Stomach (tissue), 9 donors: ENCODE data around the gene GSTCD. TPM values are rescaled to one million over a fixed set of nuclear protein-coding genes. Genes with fewer than 3 reads are reported as not detected.
A peak's percentile ranks its signal among the peaks of the same experiment; 100 is the strongest.

Source experiments
- DNase-seq, 2 donors: peaks; one replicate each; pipeline versions ENCODE4 v3.0.0 to v3.0.0-alpha.2; 2013 to 2019
- H3K27ac ChIP-seq, 5 donors: fragments of 200-600 bp in 4 of 5; sonication (generic) in 4 of 5; one replicate each; pipeline ENCODE4 v1.5.1; 2013 to 2019; ENCODE audit warnings: mild to moderate bottlenecking in 1 of 5, moderate library complexity in 1 of 5
- H3K27me3 ChIP-seq, 3 donors: fragments of 200-600 bp; sonication (generic); one replicate each; pipeline ENCODE4 v1.5.1; 2017 to 2019; ENCODE audit warnings: mixed run types in 1 of 3
- H3K36me3 ChIP-seq, 4 donors: fragments of 200-600 bp; sonication (generic); 1 replicate in 3 of 4; 2 replicates in 1 of 4; pipeline ENCODE4 v1.5.1; 2016 to 2019
- H3K4me1 ChIP-seq, 4 donors: fragments of 200-600 bp; sonication (generic); one replicate each; pipeline ENCODE4 v1.5.1; 2016 to 2019
- H3K4me3 ChIP-seq, 4 donors: fragments of 200-600 bp; sonication (generic) in 3 of 4; one replicate each; pipeline ENCODE4 v1.5.1; 2016 to 2019; ENCODE audit warnings: mild to moderate bottlenecking in 1 of 4
- H3K9me3 ChIP-seq, 4 donors: fragments of 200-600 bp; sonication (generic); one replicate each; pipeline ENCODE4 v1.5.1; 2016 to 2019
- EP300 ChIP-seq: sonication (generic); formaldehyde crosslinking; IDR thresholded peaks from one replicate; pipeline ENCODE4 v1.6.1; 2017; ENCODE audit warnings: antibody characterized with exemption
- POLR2A ChIP-seq, 4 donors: fragments of 450-650 bp; IDR thresholded peaks; one replicate each; pipeline ENCODE4 v1.6.1; 2016; ENCODE audit warnings: antibody characterized with exemption in 4 of 4, control low read depth in 2 of 4, mild to moderate bottlenecking in 1 of 4, moderate library complexity in 1 of 4
- POLR2AphosphoS5 ChIP-seq, 3 donors: sonication (generic); formaldehyde crosslinking; IDR thresholded peaks; one replicate each; pipeline ENCODE4 v1.6.1; 2016; ENCODE audit warnings: antibody characterized with exemption in 3 of 3
- WGBS, 5 donors: extraction: QIAGEN DNeasy Blood & Tissue Kit in 3 of 5; methylation state at CpG; one replicate each; pipeline versions ENCODE4 v1.1.5 to v1.1.7; 2013 to 2018; 5-methylcytosine and 5-hydroxymethylcytosine counted together
- intact Hi-C: fragments of 100-400 bp; cut with DNase I; formaldehyde crosslinking; loops from one replicate; pipeline ENCODE4 v1.15.1; 2023; ENCODE audit warnings: low total_unique reads
- polyA plus RNA-seq, 3 donors: library from polyadenylated mRNA; stranded (reverse); fragments of 200-250 nt; gene quantifications; one replicate each; pipeline ENCODE4 v1.2.3, GENCODE V29; 2013
- total RNA-seq, 5 donors: library from RNA; depleted of rRNA; stranded (reverse); fragments of >200 nt; gene quantifications; one replicate each; pipeline versions ENCODE4 v1.1.0 to v1.2.3, GENCODE V29; 2014 to 2016
- TF ChIP-seq, protein P1 (sequence below), 7 experiments: fragments of 450-650 bp in 4 of 7; fragments of 200-600 bp in 3 of 7; sonication (generic) in 3 of 7; IDR thresholded peaks; one replicate each; pipeline ENCODE4 v1.5.1; 2016 to 2019; ENCODE audit warnings: antibody characterized with exemption in 7 of 7, control low read depth in 2 of 7, mild to moderate bottlenecking in 1 of 7
- donor health status: healthy with polysubstance abuse.
- donor health status: Bipolar disorder and iron deficiency.
- donor health status: healthy.

Gene GSTCD
- total and polyA plus RNA-seq, 8 donors = 1.6 to 129 (median 8.1) TPM

DNA sequence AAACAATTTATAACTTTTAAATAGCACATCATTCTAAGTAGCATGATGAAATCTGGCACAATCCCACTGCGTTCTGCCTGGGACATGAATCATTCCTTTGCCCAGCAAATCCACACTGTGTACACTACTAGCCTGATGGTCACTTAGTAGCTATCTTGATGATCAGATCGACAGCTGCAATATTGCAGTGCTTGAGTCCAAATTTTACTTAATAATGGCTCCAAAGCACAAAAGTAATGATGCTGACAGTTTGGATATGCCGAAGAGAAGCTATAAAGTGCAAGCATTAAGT, 100.1 kb downstream of the GSTCD start:
- TF ChIP-seq POLR2A (IDR thresholded peaks at IDR 0.05) (no peak), EP300 (no peak), POLR2AphosphoS5 (IDR thresholded peaks at IDR 0.05) (peak in 1 of 3 donors; percentile 32)
- TF ChIP-seq, protein P1, sequence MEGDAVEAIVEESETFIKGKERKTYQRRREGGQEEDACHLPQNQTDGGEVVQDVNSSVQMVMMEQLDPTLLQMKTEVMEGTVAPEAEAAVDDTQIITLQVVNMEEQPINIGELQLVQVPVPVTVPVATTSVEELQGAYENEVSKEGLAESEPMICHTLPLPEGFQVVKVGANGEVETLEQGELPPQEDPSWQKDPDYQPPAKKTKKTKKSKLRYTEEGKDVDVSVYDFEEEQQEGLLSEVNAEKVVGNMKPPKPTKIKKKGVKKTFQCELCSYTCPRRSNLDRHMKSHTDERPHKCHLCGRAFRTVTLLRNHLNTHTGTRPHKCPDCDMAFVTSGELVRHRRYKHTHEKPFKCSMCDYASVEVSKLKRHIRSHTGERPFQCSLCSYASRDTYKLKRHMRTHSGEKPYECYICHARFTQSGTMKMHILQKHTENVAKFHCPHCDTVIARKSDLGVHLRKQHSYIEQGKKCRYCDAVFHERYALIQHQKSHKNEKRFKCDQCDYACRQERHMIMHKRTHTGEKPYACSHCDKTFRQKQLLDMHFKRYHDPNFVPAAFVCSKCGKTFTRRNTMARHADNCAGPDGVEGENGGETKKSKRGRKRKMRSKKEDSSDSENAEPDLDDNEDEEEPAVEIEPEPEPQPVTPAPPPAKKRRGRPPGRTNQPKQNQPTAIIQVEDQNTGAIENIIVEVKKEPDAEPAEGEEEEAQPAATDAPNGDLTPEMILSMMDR (IDR thresholded peaks at IDR 0.05) = no peak
- WGBS, 5 donors = 69 to 82% (median 75%) methylated on average over 3 of the region's 3 CpGs
- H3K4me1 ChIP-seq = peaks cover 0 to 6% (median 0%) of the 10 kb centered on the region in 4 donors

DNA sequence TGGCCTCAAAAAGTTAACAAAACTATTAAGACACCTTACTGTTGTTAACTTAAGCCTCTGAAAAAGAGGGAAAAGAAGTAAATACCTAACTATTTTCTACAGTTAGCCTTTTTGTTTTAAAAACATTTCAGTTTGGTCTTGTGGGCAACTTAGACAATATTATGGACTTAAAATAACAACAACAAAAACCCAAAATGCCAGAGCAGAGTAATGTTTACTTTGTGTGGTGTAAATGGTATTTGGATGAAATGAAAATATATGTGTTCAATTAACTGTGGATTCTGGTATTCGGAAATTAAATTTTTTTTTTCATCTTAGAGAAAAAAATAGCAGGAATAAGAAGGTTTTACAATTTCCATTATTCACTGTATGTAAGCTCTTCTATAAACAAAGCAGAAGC, 107.1 kb downstream of the GSTCD start:
- Histone ChIP-seq H3K27ac (no peak overlapping the region), H3K4me1 (no peaks in the 10 kb centered on the region), H3K27me3 (no peaks in the 10 kb centered on the region), H3K9me3 (no peaks in the 10 kb centered on the region), H3K36me3 (no peaks in the 10 kb centered on the region), H3K4me3 (no peak overlapping the region)
- no peak for DNase-seq
- intact Hi-C loops = no loop called here
- 76 to 94% (median 88%) methylated on average over 1 of the region's 1 CpG for WGBS, 5 donors
- no peak for TF ChIP-seq POLR2AphosphoS5 (IDR thresholded peaks at IDR 0.05)
- no peak for TF ChIP-seq POLR2A (IDR thresholded peaks at IDR 0.05)
- no peak for TF ChIP-seq EP300
- TF ChIP-seq, protein P1 (IDR thresholded peaks at IDR 0.05) = no peak

More for the DNA sequence above, 100.1 kb downstream of the GSTCD start:
- Histone ChIP-seq H3K4me3 (peak overlapping the region in 3 of 4 donors; percentile 12 to 17 (median 14)), H3K27ac (peak overlapping the region in 1 of 5 donors; percentile 20), H3K27me3 (no peaks in the 10 kb centered on the region), H3K36me3 (no peaks in the 10 kb centered on the region), H3K9me3 (no peaks in the 10 kb centered on the region)
- peak in 1 of 2 donors; percentile 21 for DNase-seq
- intact Hi-C loops = no loop called here

DNA sequence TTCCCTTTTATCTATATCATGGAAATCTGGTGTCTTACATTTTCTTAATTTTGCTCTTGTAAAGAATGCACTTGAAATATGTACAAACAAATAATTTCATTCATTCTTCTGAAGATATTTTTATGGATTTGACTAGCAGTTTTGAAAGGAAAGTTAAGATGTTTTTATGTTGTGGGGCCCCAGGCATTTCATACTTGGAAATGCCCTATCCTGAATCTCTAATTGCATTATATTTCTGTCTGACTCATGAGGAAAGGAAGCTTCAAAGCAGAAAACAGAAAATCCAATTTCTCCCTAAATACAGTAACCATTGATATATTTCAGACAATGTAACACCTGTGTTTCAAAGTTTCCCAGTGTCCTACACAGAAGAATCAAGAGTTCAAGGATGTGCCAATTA, 113.5 kb downstream of the GSTCD start:
- DNase-seq = no peak
- no peak overlapping the region for H3K4me3 ChIP-seq
- no peak overlapping the region for H3K27ac ChIP-seq
- TF ChIP-seq EP300 = no peak
- TF ChIP-seq, protein P1 (IDR thresholded peaks at IDR 0.05) = no peak
- TF ChIP-seq POLR2A (IDR thresholded peaks at IDR 0.05) = no peak
- no peak for TF ChIP-seq POLR2AphosphoS5 (IDR thresholded peaks at IDR 0.05)
- intact Hi-C loops = no loop called here
- no peaks in the 10 kb centered on the region for H3K4me1 ChIP-seq
- H3K9me3 ChIP-seq = no peaks in the 10 kb centered on the region
- peaks cover 0 to 9% (median 0%) of the 10 kb centered on the region in 4 donors for H3K36me3 ChIP-seq
- H3K27me3 ChIP-seq = no peaks in the 10 kb centered on the region

DNA sequence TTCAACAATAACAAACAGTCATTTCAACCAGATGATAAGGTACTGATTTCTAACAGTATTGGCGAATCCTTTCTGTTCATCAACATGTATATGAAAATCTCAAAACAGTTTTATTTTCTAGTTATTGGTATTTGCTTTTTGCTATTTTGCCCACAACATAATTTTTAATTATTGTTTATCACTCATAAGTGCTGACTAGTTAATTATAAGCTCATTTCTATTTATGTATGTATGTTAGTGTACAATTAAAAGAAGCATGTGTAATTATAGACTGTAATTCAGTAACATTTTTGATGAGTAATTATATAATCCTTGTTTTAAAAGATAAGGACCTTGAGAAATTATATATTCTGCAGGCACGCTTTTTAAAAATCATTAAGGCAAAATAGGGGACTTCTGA, 119.5 kb downstream of the GSTCD start:
- intact Hi-C loops = no loop called here
- H3K27ac ChIP-seq = no peak overlapping the region
- DNase-seq = no peak
- H3K27me3 ChIP-seq = no peaks in the 10 kb centered on the region
- H3K4me3 ChIP-seq = no peak overlapping the region
- H3K4me1 ChIP-seq = peaks cover 0 to 10% (median 3%) of the 10 kb centered on the region in 4 donors
- WGBS, 5 donors = 93 to 100% (median 97%) methylated on average over 2 of the region's 2 CpGs
- H3K9me3 ChIP-seq = no peaks in the 10 kb centered on the region
- peaks cover 0 to 9% (median 0%) of the 10 kb centered on the region in 4 donors for H3K36me3 ChIP-seq
- no peak for TF ChIP-seq EP300
- no peak for TF ChIP-seq POLR2A (IDR thresholded peaks at IDR 0.05)
- TF ChIP-seq POLR2AphosphoS5 (IDR thresholded peaks at IDR 0.05) = no peak
- TF ChIP-seq, protein P1 (IDR thresholded peaks at IDR 0.05) = no peak
